ENCODE data around the gene BNIP1. TPM values are rescaled to one million over a fixed set of nuclear protein-coding genes. Genes with fewer than 3 reads are reported as not detected.

The BNIP1 gene
- total RNA-seq, 1 experiment from 2014 or later, result 12.3 TPM

DNA sequence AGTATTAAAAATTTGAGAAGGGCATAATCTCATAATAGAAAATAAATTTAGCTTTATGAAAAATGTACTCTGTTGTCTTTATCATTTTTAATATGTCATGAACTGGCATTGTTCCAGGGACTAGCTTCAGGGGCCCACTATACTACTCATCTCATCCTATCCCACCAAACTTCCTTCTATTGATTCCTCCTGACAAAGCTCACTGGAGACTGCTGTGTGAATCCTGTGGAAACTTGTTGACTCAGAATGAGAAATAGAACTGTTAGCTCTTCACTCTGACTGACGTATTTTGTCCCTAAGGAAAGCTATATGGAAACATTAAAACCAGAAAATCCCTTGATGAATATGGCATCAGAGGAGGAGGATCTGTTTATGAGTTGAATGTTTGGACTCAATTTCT, 29.8 kb upstream of the BNIP1 start:
- DNase-seq (ENCODE audit: low read depth, low spot score) (no peak), ATAC-seq (no peak)
- H3K36me3 ChIP-seq (ENCODE audit: control insufficient read depth, insufficient read depth, low read length), result no peaks in the 10 kb centered on the region
- H3K4me3 ChIP-seq (ENCODE audit: low read depth in 2 of 2, low read length in 2 of 2), result no peak overlapping the region
- H3K4me1 ChIP-seq (ENCODE audit: control insufficient read depth, insufficient read depth, low read length), result no peaks in the 10 kb centered on the region
- POLR2A ChIA-PET, result interaction anchor here (0.6 kb wide), 1 partner anchor 127 kb away, joined by 3 read pairs; no protein-coding TSS in a partner anchor
- in situ Hi-C loops (cut with HindIII; ENCODE audit: low pct_unique_long_range_greater_than_20kb, low sequenced_read_pairs) (no loop called here), intact Hi-C loops (cut with micrococcal nuclease; ENCODE audit: unreplicated experiment) (no loop called here)
- no peaks in the 10 kb centered on the region; the same call in 1 of the 2 replicates for H3K9me3 ChIP-seq (ENCODE audit: control insufficient read depth, insufficient read depth, low read depth, low read length)
- no TSS peak for BruUV-seq (replicated peaks)
- H3K27ac ChIP-seq (ENCODE audit: low read length), result no peak overlapping the region
- TF ChIP-seq, protein P1, sequence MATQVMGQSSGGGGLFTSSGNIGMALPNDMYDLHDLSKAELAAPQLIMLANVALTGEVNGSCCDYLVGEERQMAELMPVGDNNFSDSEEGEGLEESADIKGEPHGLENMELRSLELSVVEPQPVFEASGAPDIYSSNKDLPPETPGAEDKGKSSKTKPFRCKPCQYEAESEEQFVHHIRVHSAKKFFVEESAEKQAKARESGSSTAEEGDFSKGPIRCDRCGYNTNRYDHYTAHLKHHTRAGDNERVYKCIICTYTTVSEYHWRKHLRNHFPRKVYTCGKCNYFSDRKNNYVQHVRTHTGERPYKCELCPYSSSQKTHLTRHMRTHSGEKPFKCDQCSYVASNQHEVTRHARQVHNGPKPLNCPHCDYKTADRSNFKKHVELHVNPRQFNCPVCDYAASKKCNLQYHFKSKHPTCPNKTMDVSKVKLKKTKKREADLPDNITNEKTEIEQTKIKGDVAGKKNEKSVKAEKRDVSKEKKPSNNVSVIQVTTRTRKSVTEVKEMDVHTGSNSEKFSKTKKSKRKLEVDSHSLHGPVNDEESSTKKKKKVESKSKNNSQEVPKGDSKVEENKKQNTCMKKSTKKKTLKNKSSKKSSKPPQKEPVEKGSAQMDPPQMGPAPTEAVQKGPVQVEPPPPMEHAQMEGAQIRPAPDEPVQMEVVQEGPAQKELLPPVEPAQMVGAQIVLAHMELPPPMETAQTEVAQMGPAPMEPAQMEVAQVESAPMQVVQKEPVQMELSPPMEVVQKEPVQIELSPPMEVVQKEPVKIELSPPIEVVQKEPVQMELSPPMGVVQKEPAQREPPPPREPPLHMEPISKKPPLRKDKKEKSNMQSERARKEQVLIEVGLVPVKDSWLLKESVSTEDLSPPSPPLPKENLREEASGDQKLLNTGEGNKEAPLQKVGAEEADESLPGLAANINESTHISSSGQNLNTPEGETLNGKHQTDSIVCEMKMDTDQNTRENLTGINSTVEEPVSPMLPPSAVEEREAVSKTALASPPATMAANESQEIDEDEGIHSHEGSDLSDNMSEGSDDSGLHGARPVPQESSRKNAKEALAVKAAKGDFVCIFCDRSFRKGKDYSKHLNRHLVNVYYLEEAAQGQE (IDR thresholded peaks at IDR 0.05; ENCODE audit: insufficient read depth in 1 of 2, low read depth in 2 of 2, low read length in 1 of 2), result no peak
- TF ChIP-seq TCF7L2 (IDR thresholded peaks at IDR 0.05; ENCODE audit: low read depth, low read length) (no peak), SIN3A (IDR thresholded peaks at IDR 0.05; ENCODE audit: borderline replicate concordance, insufficient read depth, low read depth, low read length) (no peak), POLR2AphosphoS5 (IDR thresholded peaks at IDR 0.05; ENCODE audit: low read depth, low read length) (no peak)
- TF ChIP-seq, protein P2, sequence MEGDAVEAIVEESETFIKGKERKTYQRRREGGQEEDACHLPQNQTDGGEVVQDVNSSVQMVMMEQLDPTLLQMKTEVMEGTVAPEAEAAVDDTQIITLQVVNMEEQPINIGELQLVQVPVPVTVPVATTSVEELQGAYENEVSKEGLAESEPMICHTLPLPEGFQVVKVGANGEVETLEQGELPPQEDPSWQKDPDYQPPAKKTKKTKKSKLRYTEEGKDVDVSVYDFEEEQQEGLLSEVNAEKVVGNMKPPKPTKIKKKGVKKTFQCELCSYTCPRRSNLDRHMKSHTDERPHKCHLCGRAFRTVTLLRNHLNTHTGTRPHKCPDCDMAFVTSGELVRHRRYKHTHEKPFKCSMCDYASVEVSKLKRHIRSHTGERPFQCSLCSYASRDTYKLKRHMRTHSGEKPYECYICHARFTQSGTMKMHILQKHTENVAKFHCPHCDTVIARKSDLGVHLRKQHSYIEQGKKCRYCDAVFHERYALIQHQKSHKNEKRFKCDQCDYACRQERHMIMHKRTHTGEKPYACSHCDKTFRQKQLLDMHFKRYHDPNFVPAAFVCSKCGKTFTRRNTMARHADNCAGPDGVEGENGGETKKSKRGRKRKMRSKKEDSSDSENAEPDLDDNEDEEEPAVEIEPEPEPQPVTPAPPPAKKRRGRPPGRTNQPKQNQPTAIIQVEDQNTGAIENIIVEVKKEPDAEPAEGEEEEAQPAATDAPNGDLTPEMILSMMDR (IDR thresholded peaks at IDR 0.05), result no peak
- CTCF ChIA-PET, result no interaction called here
- H3K27me3 ChIP-seq (ENCODE audit: control insufficient read depth, insufficient read depth, low read length), result no peaks in the 10 kb centered on the region

DNA sequence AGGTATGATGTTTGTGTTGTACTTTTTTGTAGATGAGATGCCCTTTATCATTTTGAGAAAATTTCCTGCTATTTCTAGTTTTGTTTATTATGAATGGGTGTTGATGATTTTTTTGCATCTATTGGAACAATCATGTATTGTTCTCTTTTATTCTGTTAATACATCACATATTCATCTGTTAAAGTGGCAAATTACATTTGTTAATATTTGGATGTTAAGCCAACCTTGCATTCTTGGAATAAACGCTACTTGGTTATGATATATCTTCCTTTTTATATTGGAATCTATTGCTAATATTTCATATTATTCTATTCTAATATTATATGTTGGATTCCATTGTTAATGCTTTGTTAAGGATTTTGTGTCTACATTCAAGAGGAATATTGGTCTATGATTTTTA, 24.6 kb upstream of the BNIP1 start:
- intact Hi-C loops (cut with micrococcal nuclease; ENCODE audit: unreplicated experiment) (no loop called here), in situ Hi-C loops (cut with HindIII; ENCODE audit: low pct_unique_long_range_greater_than_20kb, low sequenced_read_pairs) (no loop called here)
- CTCF ChIA-PET, result no interaction called here
- TF ChIP-seq, protein P1 (IDR thresholded peaks at IDR 0.05; ENCODE audit: insufficient read depth in 1 of 2, low read depth in 2 of 2, low read length in 1 of 2), result no peak
- no peak for TF ChIP-seq POLR2AphosphoS5 (IDR thresholded peaks at IDR 0.05; ENCODE audit: low read depth, low read length)
- DNase-seq (ENCODE audit: low read depth, low spot score), result no peak
- POLR2A ChIA-PET, result no interaction called here
- no peak overlapping the region for H3K4me3 ChIP-seq (ENCODE audit: low read depth in 2 of 2, low read length in 2 of 2)
- BruUV-seq (replicated peaks), result no TSS peak
- H3K27me3 ChIP-seq (ENCODE audit: control insufficient read depth, insufficient read depth, low read length), result no peaks in the 10 kb centered on the region
- H3K4me1 ChIP-seq (ENCODE audit: control insufficient read depth, insufficient read depth, low read length), result no peaks in the 10 kb centered on the region
- no peak for ATAC-seq
- no peaks in the 10 kb centered on the region for H3K36me3 ChIP-seq (ENCODE audit: control insufficient read depth, insufficient read depth, low read length)
- no peaks in the 10 kb centered on the region; the same call in 1 of the 2 replicates for H3K9me3 ChIP-seq (ENCODE audit: control insufficient read depth, insufficient read depth, low read depth, low read length)
- H3K27ac ChIP-seq (ENCODE audit: low read length), result no peak overlapping the region

Data from Panc1 (cell line).